T-helper 2 cell treated with Interferon-gamma antibody and Interleukin-4, amounts not matched to agents 100 ng/mL and 5 ng/mL, for 36 hours (primary cell): ENCODE data around the gene OR1J1. TPM values are rescaled to one million over a fixed set of nuclear protein-coding genes. Genes with fewer than 3 reads are reported as not detected.

Experiments used
- intact Hi-C: fragments of 100-400 bp; cut with micrococcal nuclease; formaldehyde crosslinking; loops from one replicate; pipeline ENCODE4 v1.15.1; 2023
- total RNA-seq: library from RNA; stranded (reverse); gene quantifications from 2 replicates; pipeline ENCODE4 v1.2.3, GENCODE V29; 2022

Gene OR1J1
- not detected in 2 replicates for total RNA-seq

- intact Hi-C loops = no loop called here
These were observed at the start of gene OR1J1 for GRCh38 chr9:122477826-122478225. TSS of gene OR1J1 (minus strand) at chr9:122477926. CDS start at chr9:122477926, 0 bp downstream.

- intact Hi-C loops = no loop called here
These were observed 49.5 kb upstream of the OR1J1 start, which contains the start of gene OR1N1 for GRCh38 chr9:122527193-122527592. TSS of gene OR1N1 (minus strand) at chr9:122527293. CDS start at chr9:122527293, 0 bp downstream.

DNA sequence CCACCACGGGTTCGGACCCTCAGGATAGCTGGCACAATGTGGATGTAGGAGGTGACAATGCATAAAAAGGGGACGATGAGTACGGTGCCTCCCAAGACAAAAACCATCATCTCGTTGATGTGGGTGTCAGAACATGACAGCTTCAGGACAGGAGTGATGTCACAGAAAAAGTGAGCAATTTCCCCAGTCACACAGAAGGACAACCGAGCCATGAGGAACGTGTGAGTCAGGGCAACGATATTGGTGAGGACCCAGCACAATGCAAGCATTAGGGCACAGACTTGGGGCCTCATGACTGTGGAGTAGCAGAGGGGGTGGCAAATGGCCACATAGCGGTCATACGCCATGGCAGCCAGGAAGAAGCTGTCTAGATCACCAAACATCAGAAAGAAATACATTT lies 48.9 kb upstream of the OR1J1 start:
- intact Hi-C loops = no loop called here

DNA sequence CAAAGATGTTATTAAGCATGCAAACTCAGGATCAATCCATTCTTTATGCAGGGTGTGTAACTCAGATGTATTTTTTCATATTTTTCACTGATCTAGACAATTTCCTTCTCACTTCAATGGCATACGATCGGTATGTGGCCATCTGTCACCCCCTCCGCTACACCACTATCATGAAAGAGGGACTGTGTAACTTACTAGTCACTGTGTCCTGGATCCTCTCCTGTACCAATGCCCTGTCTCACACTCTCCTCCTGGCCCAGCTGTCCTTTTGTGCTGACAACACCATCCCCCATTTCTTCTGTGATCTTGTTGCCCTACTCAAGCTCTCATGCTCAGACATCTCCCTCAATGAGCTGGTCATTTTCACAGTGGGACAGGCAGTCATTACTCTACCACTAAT lies 41.6 kb upstream of the OR1J1 start:
- intact Hi-C loops = no loop called here

- intact Hi-C loops = no loop called here
These were observed 41.1 kb upstream of the OR1J1 start, which contains the start of gene OR1J4 for GRCh38 chr9:122518841-122519240. TSS of gene OR1J4 (plus strand) at chr9:122519141. CDS start at chr9:122519141, 0 bp downstream.

DNA sequence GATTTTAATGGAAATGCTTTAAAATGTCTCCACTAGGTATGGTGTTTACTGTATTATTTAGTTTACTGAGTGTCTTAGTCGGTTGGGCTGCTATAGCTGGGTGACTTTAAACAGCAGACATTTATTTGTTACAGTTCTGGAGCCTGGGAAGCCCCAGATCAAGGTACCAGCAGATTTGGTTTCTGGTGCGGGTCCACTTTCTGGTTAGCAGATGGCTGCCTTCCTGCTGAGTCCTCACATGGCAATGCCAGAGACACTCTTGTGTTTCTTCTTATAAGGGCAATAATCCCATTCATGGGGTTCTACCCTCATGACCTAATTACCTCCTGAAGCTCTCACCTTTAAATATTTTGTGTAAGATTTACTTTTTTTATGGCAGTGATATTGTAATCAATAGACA lies 40.5 kb upstream of the OR1J1 start:
- intact Hi-C loops = no loop called here

- intact Hi-C loops = no loop called here
These were observed 32.8 kb upstream of the OR1J1 start, which contains the start of gene OR1J2 for GRCh38 chr9:122510502-122510901. TSS of gene OR1J2 (plus strand) at chr9:122510802. CDS start at chr9:122510802, 0 bp downstream.

GRCh38 chr9:122506964-122507363 lies 29.2 kb upstream of the OR1J1 start:
- intact Hi-C loops = no loop called here

GRCh38 chr9:122498883-122499288 lies 21.2 kb upstream of the OR1J1 start:
- intact Hi-C loops = no loop called here

DNA sequence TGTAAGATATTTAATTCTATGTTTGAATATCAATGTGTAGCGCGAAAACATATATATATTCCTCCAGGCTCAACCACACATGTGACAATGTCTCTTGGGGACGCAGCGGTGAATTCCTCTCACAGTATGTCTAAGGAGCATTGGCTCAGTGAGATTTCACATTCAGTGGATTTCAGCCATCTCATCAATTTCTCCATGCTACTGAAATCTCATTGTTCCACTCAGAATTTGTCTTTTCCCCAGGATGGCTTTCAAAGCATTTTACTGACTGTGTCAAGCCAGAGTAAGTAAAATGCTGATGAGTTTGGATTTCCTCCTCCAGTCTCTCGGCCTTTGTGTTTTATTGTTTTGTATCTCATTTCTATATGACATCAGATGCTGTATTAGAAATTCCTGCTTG lies 1.3 kb upstream of the OR1J1 start:
- intact Hi-C loops = no loop called here

DNA sequence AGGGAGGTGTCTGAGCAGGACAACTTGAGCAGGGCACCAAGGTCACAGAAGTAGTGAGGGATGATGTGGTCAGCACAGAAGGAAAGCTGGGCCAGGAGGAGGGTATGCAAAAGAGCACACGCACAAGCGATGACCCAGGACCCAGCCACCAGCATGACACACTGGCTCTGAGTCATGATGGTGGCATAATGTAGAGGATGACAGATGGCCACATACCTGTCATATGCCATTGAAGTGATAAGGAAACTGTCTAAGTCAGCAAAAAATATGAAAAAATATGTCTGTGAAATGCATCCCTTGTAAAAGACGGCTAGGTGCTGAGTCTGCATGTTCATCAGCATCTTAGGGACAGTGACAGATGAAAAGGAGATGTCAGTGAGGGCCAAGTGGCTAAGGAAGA lies 380 bp downstream of the OR1J1 start:
- intact Hi-C loops = no loop called here

- intact Hi-C loops = no loop called here
These were observed 2.0 kb downstream of the OR1J1 start for GRCh38 chr9:122475717-122476116.

- intact Hi-C loops = no loop called here
These were observed 3.2 kb downstream of the OR1J1 start for GRCh38 chr9:122474561-122474960.

DNA sequence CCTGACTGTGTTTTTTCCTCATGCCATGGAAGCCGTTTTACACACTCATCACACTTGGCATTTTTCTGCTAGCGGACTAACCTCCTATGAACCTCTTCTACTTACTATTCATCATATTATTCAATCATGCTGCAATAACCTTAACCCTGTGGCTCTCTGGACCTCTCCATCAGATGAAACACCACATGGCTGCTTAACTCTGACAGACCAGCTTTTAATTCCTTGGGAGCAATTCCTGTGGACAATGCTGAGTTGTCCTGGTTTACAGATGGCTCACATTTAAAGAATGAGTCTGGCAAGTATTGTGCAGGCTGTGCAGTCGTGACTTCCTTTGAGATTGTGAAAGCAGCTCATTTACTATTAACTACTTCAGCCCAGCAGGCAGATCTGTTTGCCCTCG lies 9.0 kb downstream of the OR1J1 start:
- intact Hi-C loops = no loop called here

DNA sequence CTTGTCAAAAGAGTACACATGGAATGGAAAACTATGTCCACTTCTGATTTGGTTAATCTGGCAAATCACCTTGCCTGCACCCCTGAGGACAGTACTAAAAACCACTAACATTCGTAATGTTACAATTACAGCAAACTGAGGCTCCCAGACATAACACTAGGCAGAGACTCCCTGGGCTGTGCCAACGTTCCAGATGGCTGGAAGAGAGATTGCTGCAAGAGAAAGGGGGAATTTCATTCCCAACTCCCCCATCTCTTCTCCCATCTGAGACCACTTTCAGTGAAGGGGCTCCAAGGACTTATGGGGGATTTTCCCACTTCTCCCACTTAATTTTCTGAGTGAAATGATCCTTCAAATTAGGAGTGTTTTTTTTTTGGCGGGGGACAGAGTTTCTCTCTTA lies 11.3 kb downstream of the OR1J1 start:
- intact Hi-C loops = no loop called here

- intact Hi-C loops = loop anchor here (1.0 to 5.0 kb wide), 5 partner anchors 113 to 885 kb away; no protein-coding TSS in a partner anchor
These were observed 12.8 kb downstream of the OR1J1 start for GRCh38 chr9:122464633-122465567.

GRCh38 chr9:122463828-122464632 lies 13.7 kb downstream of the OR1J1 start:
- intact Hi-C loops = loop anchor here (2.0 to 5.0 kb wide), 3 partner anchors 112 to 527 kb away; no protein-coding TSS in a partner anchor

- intact Hi-C loops = no loop called here
These were observed 19.9 kb downstream of the OR1J1 start for GRCh38 chr9:122457787-122458186.

DNA sequence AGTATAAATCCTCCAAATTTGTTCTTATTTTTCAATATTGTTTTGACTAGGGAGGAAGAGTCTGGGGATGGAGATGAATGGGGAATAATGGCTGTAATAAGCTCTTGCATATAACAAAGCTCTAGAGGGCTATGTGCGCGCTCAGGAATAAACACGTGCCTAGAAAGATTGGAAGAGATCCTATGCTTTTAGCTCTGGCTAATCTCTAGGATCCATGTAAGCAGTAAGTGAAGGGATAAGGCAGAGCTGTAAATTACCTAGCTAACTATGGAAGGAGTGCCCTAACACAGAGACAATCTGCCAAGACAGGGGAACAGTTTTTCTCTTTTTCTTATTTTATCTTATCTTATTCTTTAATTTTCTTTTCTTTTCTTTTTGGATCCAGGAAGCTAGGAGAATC lies 21.6 kb downstream of the OR1J1 start:
- intact Hi-C loops = no loop called here

GRCh38 chr9:122453677-122454135 lies 24.0 kb downstream of the OR1J1 start:
- intact Hi-C loops = loop anchor here (2.0 kb wide), 1 partner anchor 329 kb away; no protein-coding TSS in a partner anchor

- intact Hi-C loops = no loop called here
These were observed 30.8 kb downstream of the OR1J1 start for GRCh38 chr9:122446819-122447484.
